Measurements from ENCODE around the gene P2RX4.
"Not testable (repeated sequence)": the region's sequence is repeated elsewhere in the genome, so short reads cannot be mapped to it uniquely, and the experiment has no call there.

Gene P2RX4

GRCh38 chr12:121229826-121230537 lies 20.1 kb downstream of the P2RX4 start:
- DNase-seq (ENCODE audit: low read depth): peak; percentile 77
- not testable (repeated sequence) for H3K4me3 ChIP-seq (ENCODE audit: low read depth, low read length)
- TF ChIP-seq CTCF (IDR thresholded peaks at IDR 0.05; ENCODE audit: insufficient read depth, low read depth, low read length, missing control alignments): peak; percentile 79

- no peak overlapping the region for H3K4me3 ChIP-seq (ENCODE audit: low read depth, low read length)
- TF ChIP-seq CTCF (IDR thresholded peaks at IDR 0.05; ENCODE audit: insufficient read depth, low read depth, low read length, missing control alignments): no peak
- DNase-seq (ENCODE audit: low read depth): no peak
Measured at GRCh38 chr12:121230538-121230907, 20.6 kb downstream of the P2RX4 start.

GRCh38 chr12:121232163-121232562 lies 22.2 kb downstream of the P2RX4 start:
- DNase-seq (ENCODE audit: low read depth): no peak
- no peak overlapping the region for H3K4me3 ChIP-seq (ENCODE audit: low read depth, low read length)
- no peak for TF ChIP-seq CTCF (IDR thresholded peaks at IDR 0.05; ENCODE audit: insufficient read depth, low read depth, low read length, missing control alignments)

GRCh38 chr12:121232977-121233627 lies 23.2 kb downstream of the P2RX4 start:
- H3K4me3 ChIP-seq (ENCODE audit: low read depth, low read length): no peak overlapping the region
- DNase-seq (ENCODE audit: low read depth): no peak

GRCh38 chr12:121233628-121234020 lies 23.7 kb downstream of the P2RX4 start:
- H3K4me3 ChIP-seq (ENCODE audit: low read depth, low read length): no peak overlapping the region
- TF ChIP-seq CTCF (IDR thresholded peaks at IDR 0.05; ENCODE audit: insufficient read depth, low read depth, low read length, missing control alignments): no peak

More at GRCh38 chr12:121232977-121233627, 23.2 kb downstream of the P2RX4 start:
- TF ChIP-seq CTCF (IDR thresholded peaks at IDR 0.05; ENCODE audit: insufficient read depth, low read depth, low read length, missing control alignments): no peak

GRCh38 chr12:121236776-121237175 lies 26.8 kb downstream of the P2RX4 start:
- DNase-seq (ENCODE audit: low read depth): no peak
- no peak overlapping the region for H3K4me3 ChIP-seq (ENCODE audit: low read depth, low read length)
- no peak for TF ChIP-seq CTCF (IDR thresholded peaks at IDR 0.05; ENCODE audit: insufficient read depth, low read depth, low read length, missing control alignments)

More at GRCh38 chr12:121233628-121234020, 23.7 kb downstream of the P2RX4 start:
- no peak for DNase-seq (ENCODE audit: low read depth)

Data from GM12865 (cell line).